ENCODE data around the gene ATAD2B.
"Not testable (repeated sequence)": the region's sequence is repeated elsewhere in the genome, so short reads cannot be mapped to it uniquely, and the experiment has no call there.

Gene ATAD2B

DNA sequence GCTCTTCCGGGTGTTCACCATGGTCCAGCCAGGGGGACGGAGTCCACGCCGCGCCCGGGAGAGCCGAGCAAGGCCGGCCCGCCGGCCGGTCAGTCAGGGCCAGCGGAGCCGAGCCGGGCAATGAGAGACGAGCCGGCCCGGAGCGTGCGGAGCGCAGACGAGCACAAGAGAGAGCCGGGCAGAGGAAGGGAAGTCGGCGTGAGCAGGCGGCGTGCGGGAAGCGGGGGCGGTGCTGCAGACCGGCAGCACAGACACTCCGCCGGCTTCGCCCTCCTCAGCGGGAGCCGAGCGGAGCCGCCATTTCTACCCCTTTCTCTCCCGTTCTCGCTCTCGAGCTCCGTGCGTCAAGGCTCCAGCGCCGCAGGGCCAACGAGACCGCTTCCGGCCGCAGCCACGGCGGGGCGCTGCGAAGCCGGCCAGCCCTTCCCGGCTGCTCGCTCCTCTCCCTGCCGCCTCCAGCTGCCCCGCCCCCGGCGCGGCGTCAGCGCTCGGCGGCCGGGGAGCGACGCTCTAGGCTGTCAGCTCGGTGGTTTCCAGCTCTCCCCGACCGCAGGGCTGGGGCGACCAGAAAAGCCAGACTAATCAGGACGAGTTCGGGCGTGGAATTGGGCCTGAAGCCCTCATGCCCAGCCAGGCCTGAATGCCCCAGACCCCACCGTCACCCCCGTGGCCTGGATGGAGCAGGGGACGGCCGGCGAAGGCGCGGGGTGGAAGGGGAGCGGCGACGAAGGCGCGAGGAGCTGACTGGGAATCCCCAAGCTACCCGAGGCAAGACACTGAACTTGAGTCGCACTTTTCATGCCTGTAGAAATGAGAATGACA, at the start of gene ATAD2B:
Gene ATAD2B (minus strand): TSS at position 374 of the 822 bp plus-strand sequence. CDS start 353 bp downstream, at position 21.
- DNase-seq, result peak; percentile 79

DNA sequence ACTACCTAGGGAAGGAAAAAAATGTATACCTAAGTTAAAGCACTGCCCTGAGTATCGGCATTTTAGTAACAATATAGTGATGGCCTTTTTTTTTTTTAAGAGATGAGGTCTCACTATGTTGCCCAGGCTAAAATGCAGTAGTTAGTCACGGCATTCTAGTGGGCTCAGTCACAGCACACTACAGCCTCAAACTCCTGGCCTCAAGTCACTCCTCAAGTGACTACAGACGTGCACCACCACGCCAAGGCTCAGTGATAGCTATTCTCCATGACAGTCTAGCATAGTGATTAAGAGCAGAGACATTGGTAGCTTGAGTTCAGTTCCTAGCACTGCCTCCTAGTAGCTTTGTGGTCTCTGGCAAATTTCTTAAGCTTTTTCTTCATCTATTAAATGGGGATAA, 40.9 kb upstream of the ATAD2B start:
- no peak for DNase-seq

DNA sequence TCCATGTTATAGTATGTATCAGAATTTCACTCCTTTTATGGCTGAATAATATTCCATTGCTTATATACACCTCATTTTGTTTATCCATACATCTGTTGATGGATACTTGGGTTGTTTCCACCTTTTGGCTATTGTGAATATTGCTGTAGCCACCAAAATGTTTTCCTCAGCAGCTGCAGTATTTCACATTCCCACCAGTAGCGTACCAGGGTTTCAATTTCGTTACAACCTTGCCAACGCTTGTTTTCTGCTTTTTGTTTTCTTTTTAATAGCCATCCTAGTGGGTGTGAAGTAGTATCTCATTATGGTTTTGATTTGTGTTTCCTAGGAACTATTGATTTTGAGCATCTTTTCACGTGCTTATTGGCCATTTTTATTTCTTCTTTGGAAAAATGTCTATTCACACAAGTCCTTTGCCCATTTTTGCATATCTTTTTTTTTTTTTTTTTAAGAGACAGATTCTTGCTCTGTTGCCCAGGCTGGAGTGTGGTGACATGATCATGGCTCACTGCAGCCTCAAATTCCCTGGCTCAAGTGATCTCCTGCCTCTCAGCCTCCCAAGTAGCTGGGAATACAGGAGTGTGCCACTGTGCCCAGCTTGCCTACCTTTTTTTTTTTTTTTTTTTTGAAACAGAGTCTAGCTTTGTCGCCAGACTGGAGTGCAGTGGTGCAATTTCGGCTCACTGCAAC, 27.5 kb upstream of the ATAD2B start:
- no peak for DNase-seq

DNA sequence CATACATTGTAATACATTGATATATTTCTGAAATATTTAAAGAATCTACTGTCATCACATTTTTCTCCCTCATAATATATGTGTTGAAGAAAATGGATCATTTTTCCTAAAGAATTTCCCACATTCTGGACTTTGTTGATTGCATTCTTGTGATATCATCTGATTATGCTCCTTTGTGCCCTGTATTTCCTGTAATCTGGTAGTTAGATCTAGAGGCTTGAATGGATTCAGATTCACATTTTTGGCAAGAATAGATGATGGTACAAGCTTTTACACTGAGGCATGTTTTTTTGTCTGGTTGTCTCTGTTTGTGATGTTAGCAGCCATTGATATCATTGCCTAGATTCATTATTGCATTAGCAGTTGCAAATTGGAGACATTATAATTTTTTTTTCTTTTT, 26.7 kb upstream of the ATAD2B start:
- DNase-seq, result no peak

DNA sequence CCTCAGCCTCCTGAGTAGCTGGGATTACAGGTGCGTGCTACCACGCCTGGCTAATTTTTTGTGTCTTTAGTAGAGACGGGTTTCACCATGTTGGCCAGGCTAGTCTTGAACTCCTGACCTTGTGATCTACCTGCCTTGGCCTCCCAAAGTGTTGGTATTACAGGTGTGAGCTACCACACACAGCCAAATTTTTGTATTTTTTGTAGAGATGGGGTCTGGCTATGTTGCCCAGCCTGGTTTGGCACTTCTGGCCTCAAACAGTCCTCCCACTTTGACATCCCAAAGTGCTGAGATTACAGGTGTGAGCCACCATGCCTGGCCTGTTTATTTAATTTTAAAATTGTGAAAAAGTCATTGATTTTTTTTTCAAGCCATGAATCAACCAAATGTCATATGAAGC, 25.6 kb upstream of the ATAD2B start:
- DNase-seq, result not testable (repeated sequence)

DNA sequence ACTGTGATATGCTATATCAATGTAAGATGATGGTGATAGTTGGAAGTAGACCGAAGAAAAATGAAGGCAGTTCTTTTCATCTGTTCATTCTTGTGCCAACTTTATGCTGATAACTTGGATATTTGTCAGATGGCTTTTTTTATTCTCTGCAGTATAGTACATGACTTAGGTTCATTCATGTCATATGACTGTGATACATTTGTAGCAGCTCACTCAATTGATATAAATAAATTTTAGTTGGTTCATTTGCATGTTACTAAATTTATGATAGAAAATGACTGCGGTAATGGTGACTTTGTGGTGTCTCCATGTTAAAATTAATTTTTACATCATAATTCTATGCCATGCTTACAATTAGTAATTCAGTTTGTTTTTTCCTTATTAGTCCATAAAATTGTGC, 20.4 kb upstream of the ATAD2B start:
- no peak for DNase-seq

DNA sequence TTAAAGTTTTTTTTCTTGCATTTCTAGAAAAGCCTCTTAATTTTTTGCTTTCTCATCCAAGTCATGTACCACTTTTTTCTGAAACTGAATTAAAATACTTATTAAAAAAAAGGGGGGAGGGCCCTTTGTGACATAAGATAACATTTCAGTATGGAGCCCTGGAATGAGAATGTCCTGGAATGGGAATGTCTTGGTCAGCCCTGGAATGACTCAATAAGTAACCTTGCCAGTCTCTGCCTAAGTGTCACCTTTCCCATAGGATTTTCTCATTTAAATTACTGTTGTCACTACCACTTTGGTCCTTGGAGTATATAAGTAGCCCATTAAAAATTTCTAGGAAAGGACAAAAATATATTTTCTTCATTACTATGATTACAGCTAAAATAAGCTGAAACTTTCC, 18.1 kb upstream of the ATAD2B start:
- no peak for DNase-seq

DNA sequence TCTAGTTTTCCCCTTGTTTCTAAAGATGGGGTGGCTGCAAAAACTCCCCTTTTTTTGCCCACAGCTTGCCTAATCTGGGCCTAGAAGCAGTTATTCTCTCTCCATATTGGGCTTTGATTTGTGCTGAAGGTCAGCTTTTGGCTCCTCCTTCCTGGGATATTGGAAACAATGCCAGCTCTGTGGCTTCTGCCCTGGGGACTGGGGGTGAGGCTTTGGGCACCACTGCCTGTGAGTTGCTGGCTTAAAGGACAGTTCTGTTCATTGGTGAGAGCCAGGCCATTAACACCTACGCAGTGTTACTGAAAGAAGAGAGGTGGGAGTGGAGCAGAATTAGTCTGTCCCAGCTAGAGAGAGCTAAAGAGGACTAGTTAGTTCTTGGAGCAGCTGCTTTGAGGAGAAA, 17.6 kb upstream of the ATAD2B start:
- DNase-seq, result no peak

DNA sequence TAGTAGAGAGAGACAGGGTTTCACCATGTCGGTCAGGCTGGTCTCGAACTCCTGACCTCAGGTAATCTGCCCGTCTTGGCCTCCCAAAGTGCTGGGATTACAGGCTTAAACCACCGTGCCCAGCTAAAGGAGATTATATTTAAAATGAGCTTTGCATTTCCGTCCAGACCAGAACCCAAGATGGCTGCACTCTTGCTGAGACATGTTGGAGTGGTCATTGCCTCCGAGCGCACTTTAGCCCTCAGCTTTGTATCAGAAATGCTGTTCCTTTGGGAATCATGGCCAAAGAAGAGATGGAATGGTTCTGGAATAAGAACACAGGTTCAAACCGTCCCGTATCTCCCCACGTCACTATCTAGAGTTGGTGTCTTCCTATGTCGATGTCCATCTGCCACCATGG, 16.7 kb upstream of the ATAD2B start:
- no peak for DNase-seq

DNA sequence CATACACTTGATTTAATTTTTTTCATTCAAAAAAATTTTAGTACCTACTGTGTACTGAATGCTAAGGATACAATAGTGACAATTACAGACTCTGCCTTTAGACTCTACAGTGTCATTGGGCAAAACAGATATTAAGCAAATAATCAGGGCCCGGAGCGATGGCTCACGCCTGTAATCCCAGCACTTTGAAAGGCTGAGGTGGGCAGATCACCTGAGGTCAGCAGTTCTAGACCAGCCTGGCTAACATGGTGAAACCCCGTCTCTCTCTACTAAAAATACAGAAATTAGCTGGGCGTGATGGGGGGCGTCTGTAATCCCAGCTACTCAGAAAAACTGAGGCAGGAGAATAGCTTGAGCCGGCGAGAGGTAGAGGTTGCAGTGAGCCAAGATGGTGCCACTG, 14.7 kb upstream of the ATAD2B start:
- no peak for DNase-seq

DNA sequence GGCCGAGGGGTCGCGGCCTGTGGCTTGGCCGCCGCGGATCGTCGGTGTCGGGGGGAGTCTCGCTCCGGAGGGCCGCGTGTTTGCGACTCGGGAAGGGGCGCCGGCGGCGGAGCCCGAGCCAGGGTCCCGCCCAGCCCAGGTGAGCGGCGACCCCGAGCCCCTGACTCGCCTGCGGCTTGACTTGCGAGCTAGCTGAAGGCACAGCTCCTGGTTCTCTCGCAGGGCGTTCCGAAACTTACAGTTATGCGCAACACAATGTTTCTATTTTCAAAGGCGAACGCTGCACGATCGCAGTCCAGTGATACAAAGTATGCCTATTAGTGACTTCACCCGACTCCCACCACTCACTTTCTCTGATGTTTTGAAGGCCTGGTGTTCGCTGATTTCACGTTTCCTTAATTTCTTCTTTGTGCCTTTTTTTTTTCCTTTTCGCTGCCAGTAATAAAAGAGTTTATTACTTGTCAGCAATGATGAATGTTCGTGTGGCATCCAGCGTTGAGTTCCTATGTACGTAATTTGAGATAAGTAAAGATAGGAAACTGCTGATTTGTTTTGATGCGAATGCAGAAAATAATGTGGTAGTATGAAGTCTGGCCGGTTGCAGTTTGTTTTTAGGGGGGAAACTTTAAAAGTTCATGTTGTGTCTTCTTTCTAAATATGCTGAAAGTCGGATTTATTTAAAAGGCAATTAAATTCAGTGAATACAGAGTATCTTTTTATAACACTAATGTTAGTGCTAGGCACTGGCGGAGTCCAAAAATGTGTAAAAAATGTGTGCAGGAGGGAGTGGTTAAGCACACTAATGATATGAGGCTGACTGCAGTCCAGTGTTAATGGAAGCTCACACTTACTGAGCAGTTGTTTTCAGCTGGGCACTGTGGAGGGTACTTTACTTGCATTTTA, 14.0 kb upstream of the ATAD2B start:
- no peak for DNase-seq

DNA sequence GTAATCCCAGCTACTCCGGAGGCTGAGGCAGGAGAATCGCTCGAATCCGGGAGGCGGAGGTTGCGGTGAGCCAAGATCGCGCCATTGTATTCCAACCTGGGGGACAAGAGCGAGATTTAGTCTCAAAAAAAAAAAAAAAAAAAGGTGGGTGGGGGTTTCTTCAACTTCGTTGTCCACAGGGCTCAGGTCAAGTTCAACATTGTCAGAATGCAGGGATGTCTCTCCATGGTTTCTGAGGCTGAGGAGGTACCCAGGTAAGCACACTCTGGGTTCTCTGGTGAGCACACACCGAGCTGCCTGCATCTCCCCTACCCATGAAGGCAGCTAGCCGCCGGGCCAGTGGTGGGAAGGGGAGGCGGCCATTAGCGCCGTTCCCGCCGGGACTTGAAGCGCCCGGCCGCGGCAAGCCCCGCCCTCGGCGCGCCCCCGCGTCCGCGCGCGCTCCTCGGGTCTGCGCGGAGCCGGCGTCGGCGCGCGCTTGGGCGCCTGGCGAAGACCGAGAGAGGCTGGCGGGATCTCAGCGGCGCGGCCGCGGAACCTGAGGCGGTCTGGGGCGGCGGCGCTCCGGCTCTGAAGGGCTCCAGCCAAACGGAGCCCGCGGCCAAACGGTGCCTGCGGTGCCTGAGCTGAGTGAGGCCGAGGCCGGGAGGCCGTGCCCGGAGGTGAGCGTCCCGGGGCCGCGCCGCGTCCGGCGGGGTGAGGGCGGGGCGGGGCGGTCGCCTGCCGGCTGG, 13.2 kb upstream of the ATAD2B start, which contains the start of gene UBXN2A:
Gene UBXN2A (plus strand): TSS at position 477 of the 731 bp plus-strand sequence. CDS start 17,852 bp downstream, outside the sequence.
- DNase-seq, result peak; percentile 57

DNA sequence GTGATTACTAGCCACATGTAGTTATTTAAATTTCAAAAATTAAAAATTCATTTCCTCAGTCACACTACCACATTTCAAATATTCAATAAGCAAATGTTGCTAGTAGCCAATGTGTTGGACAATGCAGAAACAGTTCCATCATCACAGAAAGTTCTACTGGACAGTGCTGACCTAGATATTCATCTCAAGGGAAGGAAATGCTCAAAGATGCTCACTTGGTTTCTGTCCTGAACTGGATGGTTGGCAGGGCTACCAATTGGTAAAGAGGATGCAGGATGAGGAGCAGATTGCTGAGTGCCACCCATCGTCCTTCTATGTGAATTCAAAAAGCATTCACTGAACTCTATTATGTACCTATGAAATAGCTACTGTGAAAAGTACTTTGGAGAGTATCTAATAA, 7.3 kb upstream of the ATAD2B start:
- DNase-seq, result no peak

DNA sequence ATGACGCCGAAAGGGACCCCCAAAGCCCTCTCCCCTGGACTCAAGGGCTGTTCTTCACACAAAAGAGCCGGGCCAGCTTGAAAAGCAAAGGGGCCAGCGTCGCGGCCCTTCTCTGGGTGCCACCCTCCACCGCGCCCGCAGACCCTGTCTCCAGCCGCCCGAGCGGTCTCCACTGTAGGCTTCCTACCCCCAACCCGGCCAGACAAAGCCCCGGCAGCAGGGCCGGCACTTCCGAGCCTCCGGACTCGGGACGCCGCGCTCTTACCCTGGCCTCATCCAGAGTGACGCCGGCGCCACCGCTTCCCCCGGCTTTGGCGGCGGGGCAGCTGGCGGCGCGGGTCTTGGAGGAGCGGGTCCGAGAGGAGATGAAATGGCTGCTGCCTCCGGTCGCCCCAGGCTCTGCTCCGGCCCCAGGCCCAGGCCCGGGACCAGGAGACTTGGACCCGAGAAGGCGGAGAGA, 603 bp downstream of the ATAD2B start:
- no peak for DNase-seq

DNA sequence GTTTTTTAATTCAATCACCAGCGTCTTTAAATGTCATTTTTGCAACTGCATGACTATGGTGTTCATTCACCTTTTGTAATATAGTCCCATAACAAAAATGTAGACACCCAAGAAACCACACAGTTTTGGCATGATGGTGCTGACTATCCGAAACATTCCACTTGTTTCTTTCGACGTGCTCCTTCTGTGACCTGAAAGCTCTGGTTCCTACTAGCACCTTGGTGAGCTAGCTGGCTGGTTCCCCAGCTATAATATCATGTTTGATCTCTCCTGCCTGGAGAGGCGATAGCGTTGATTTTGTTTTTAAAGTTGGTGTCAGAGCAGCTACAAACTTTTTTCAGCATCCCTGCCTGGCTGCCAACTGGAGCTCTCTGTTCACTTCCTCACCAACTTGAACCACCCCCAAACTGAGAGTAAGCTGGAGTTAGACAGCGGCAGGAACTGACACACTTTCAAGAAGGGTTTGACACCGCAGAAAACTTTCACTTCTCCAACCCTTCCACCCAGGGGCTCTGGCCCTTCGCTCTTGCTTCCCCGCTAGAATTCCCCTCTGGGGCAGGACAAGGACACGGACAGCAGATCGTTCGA, 1.1 kb downstream of the ATAD2B start:
- DNase-seq, result no peak

DNA sequence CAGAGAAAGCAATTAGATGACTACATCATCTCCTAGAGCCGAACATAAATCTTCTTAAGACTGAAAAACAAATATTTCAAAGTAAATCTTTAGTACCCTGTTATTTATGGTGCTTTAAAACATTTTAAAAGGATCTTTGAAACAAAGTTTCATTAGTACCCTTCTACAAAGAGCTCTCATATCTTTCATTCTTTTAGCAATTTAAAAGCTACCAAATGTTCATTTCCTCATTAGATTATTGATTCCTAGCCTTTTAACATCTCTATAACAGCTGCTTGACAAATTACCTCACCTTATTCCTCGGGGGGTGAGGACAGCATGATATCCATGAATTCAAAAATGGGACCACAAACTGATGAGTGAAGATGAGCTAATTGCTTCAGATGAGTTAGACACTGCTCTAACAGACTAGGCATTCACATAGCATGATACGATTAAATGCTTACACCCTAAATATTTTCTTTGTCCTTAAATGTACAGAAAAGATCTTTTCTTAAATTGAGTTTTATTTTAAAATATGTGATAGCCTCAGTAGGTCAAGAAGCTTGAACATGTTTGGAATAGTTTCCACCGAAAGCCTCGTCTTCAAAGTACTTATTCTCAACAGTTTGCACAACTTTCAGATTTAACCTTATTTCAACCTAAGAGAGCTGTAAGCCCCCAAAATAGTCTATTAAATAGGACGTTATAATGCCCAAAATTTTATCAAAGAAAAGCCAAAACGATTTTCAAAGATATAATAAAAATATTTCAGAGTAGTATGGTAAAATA, 2.1 kb downstream of the ATAD2B start:
- DNase-seq, result no peak

DNA sequence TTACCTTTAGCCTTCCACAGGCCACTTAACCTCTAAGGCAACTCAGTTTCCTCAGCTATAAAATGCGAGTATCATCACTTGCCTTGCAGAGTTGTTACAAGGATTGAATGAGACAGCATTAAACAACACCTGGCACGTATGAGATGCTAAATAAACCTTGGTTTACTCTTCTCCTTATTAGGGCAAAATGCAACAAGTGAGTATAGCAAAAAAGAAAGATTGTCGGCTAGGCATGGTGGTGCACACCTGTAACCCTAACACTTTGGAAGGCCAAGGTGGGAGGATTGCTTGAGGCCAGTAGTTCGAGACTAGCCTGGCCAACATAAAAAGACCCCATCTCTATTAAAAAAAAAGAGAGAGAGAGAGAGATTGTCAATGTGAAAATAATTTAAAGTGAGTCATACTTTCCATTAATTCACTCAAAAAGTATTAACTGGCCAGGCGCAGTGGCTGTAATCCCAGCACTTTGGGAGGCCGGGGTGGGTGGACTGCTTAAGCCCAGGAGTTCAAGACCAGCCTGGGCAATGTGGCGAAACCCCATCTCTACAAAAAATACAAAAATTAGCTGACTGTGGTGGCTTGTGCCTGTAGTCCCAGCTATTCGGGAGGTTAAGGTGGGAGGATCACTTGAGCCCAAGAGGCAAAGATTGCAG, 8.0 kb downstream of the ATAD2B start:
- no peak for DNase-seq

DNA sequence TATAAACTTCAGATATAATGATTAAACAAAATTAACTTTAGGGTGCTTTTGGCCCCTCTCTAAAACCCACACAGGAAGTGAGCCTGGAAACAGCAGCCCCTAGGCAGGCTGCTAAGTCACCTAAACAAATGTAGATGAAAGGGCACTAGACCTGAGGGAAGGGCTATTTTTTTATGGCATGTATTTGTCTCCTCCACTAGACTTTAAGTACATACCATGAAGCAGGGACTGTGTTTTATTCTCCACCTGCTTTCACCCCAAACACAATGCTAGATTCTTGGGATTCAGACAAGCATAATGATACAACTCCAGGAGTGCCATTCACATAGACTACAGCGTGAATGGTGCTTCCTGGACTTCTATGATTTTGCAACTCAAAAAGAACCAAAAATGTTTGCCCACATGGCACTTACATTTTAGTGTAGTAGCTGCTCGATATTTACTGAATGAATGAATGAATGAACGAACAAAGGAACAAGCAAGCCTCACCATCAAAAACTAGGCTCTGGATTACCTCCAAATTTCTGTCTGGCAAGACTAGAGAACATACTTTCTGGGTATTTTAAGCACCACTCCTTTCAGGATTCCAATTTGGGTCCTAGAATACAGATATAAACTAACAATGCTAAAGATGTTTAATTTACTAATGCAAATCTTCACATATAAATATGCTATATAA, 10.1 kb downstream of the ATAD2B start:
- no peak for DNase-seq

DNA sequence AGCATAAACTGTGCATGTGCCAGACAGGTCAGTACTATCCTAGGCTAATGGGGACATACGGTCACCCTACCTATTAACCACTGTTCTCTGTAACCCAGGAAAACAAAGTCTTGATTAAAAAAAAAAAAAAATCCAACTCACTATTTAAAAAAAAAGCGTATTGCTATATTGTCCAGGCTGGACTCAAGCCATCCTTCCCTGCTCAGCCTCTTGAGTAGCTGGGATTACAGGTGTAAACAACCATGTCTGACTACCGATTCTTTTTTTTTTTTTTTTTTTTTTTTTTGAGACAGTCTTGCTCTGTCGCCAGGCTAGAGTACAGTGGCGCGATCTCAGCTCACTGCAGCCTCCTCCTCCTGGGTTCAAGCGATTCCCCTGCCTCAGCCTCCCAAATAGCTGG, 11.6 kb downstream of the ATAD2B start:
- DNase-seq, result no peak

DNA sequence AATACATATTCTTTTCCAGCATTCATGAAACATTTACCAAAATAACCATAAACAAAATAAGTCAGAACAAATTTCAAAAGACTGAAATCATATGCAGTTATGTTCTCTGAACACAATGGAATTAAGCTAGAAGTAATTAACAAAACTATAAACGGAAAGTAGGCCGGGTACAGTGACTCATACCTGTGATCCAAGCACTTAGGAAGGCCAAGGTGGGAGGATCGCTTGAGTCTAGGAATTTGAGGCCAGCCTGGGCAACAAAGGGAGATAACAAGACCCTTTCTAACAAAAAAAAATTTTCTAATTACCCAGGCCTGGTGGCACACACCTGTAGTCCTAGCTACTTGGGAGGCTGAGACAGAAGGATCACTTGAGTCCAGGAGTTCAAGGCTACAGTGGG, 14.9 kb downstream of the ATAD2B start:
- DNase-seq, result no peak
